Neural progenitor cell (in vitro differentiated cells): ENCODE measurements around the gene FAM221B.

ENCODE experiments used
- CTCF ChIP-seq: fragments of 200-600 bp; sonication (generic); IDR thresholded peaks from 2 replicates; pipeline ENCODE4 v1.5.1; 2017; ENCODE audit warnings: antibody characterized with exemption, mild to moderate bottlenecking
- EZH2 ChIP-seq: fragments of 200-600 bp; sonication (generic); IDR thresholded peaks from 2 replicates; pipeline ENCODE4 v1.6.1; 2017; ENCODE audit warnings: antibody characterized with exemption, mild to moderate bottlenecking, moderate library complexity
- EZH2phosphoT487 ChIP-seq: fragments of 200-600 bp; sonication (generic); IDR thresholded peaks from 2 replicates; pipeline ENCODE4 v1.6.1; 2017; ENCODE audit warnings: antibody characterized with exemption

- TF ChIP-seq EZH2 (no peak), CTCF (no peak), EZH2phosphoT487 (no peak)
Observed at GRCh38 chr9:35790025-35790384, 38.5 kb downstream of the FAM221B start.
